Right lobe of liver (tissue), 6 donors: Measurements from ENCODE around the gene SPRR3. TPM values are rescaled to one million over a fixed set of nuclear protein-coding genes. Genes with fewer than 3 reads are reported as not detected.
A peak's percentile ranks its signal among the peaks of the same experiment; 100 is the strongest.

Source experiments
- ATAC-seq, 4 donors: fragments of 200-7000 bp; cut with Tn5 transposase; one replicate each; pipeline ENCODE4 v1.9.1; 2020; ENCODE audit warnings: mild to moderate bottlenecking in 4 of 4, moderate library complexity in 4 of 4
- DNase-seq, 3 donors: peaks; one replicate each; pipeline ENCODE4 v3.0.0-alpha.2; 2020
- H3K27ac ChIP-seq, 3 donors: fragments of 200-600 bp; one replicate each; pipeline ENCODE4 v1.8.0; 2022
- H3K27me3 ChIP-seq, 2 donors: fragments of 200-600 bp; one replicate each; pipeline ENCODE4 v1.8.0; 2022
- H3K36me3 ChIP-seq, 4 donors: fragments of 200-600 bp; sonication (generic) in 1 of 4; one replicate each; pipeline versions ENCODE4 v1.5.1 to v1.8.0; 2017 to 2022; ENCODE audit warnings: control low read depth in 1 of 4
- H3K4me1 ChIP-seq, 4 donors: fragments of 200-600 bp; sonication (generic) in 1 of 4; one replicate each; pipeline versions ENCODE4 v1.5.1 to v1.8.0; 2017 to 2022; ENCODE audit warnings: control low read depth in 1 of 4
- H3K4me3 ChIP-seq, 3 donors: fragments of 200-600 bp; one replicate each; pipeline ENCODE4 v1.8.0; 2022
- H3K9me3 ChIP-seq, 4 donors: fragments of 200-600 bp; sonication (generic) in 1 of 4; one replicate each; pipeline versions ENCODE4 v1.5.1 to v1.8.0; 2017 to 2022; ENCODE audit warnings: control low read depth in 1 of 4
- CTCF ChIP-seq, 4 donors: fragments of 200-600 bp in 3 of 4; fragments of 450-650 bp in 1 of 4; IDR thresholded peaks; one replicate each; pipeline versions ENCODE4 v1.5.1 to v1.8.0; 2016 to 2022; ENCODE audit warnings: antibody characterized with exemption in 4 of 4, mild to moderate bottlenecking in 2 of 4
- POLR2A ChIP-seq: fragments of 450-650 bp; IDR thresholded peaks from one replicate; pipeline ENCODE4 v1.6.1; 2017; ENCODE audit warnings: antibody characterized with exemption, mild to moderate bottlenecking
- WGBS: methylation state at CpG from one replicate; pipeline ENCODE4 v1.1.6; 2018; ENCODE audit warnings: low coverage, low lambda C conversion rate; ENCODE audit not compliant: insufficient coverage; ENCODE audit errors: missing lambda C conversion rate; 5-methylcytosine and 5-hydroxymethylcytosine counted together
- intact Hi-C, 2 donors: fragments of 100-400 bp; cut with DNase I; formaldehyde crosslinking; loops; one replicate each; pipeline versions ENCODE4 v1.11.2 to v1.14.1; 2022
- total RNA-seq, 6 experiments: library from RNA; depleted of rRNA in 2 of 6; stranded (reverse); fragments of >200 nt in 2 of 6; fragmentation: NEBNext Ultra II Directional in 3 of 6; extraction: Animal tissue kit (Norgen Biotek cat#: 25700) in 3 of 6; gene quantifications; one replicate each; pipeline versions ENCODE4 v1.1.0 to v1.2.4, GENCODE V29; 2016 to 2023
- donor health status: DM: no; HTN: yes; CAD: no.
- donor health status: DM: no; HTN: no; CAD: no.
- donor health status: DM: no; HTN: no; CAD: no.
- donor health status: DM: no; HTN: yes; CAD: no.
- donor health status: DM: no; HTN: yes; CAD: no.

SPRR3 gene
- total RNA-seq, 6 experiments from 2014 or later: 0.31 TPM; not detected in 5

- WGBS: 73% methylated on average over 4 of the region's 10 CpGs
- Histone ChIP-seq H3K27ac (no peak overlapping the region), H3K9me3 (no peaks in the 10 kb centered on the region), H3K4me1 (peaks cover 0 to 6% (median 0%) of the 10 kb centered on the region in 4 donors), H3K27me3 (no peaks in the 10 kb centered on the region), H3K36me3 (no peaks in the 10 kb centered on the region), H3K4me3 (no peak overlapping the region)
- TF ChIP-seq POLR2A: no peak
- ATAC-seq: no peak
- intact Hi-C loops: no loop called here
- DNase-seq: no peak
Observed at GRCh38 chr1:152959801-152960451, 41.6 kb upstream of the SPRR3 start.

- no peaks in the 10 kb centered on the region for H3K27me3 ChIP-seq
- no peak overlapping the region for H3K27ac ChIP-seq
- H3K36me3 ChIP-seq: no peaks in the 10 kb centered on the region
- 72% methylated on average over 4 of the region's 10 CpGs for WGBS
- H3K9me3 ChIP-seq: no peaks in the 10 kb centered on the region
- ATAC-seq (peak in 2 of 4 donors; percentile 39 to 42), DNase-seq (peak in 1 of 3 donors; percentile 82)
- H3K4me1 ChIP-seq: peaks cover 0 to 6% (median 0%) of the 10 kb centered on the region in 4 donors
- intact Hi-C loops: no loop called here
- H3K4me3 ChIP-seq: no peak overlapping the region
- TF ChIP-seq CTCF (IDR thresholded peaks at IDR 0.05): no peak
- TF ChIP-seq POLR2A: no peak
Observed at GRCh38 chr1:152960452-152961044, 41.0 kb upstream of the SPRR3 start.

- Histone ChIP-seq H3K9me3 (no peaks in the 10 kb centered on the region), H3K27me3 (no peaks in the 10 kb centered on the region), H3K36me3 (no peaks in the 10 kb centered on the region), H3K4me1 (peaks cover 0 to 6% (median 0%) of the 10 kb centered on the region in 4 donors), H3K4me3 (no peak overlapping the region), H3K27ac (no peak overlapping the region)
- TF ChIP-seq CTCF (IDR thresholded peaks at IDR 0.05): no peak
- no peak for TF ChIP-seq POLR2A
- WGBS: 71% methylated on average over 4 of the region's 7 CpGs
- ATAC-seq (no peak), DNase-seq (no peak)
- intact Hi-C loops: no loop called here
Observed at GRCh38 chr1:152961226-152961891, 40.2 kb upstream of the SPRR3 start.

- H3K27ac ChIP-seq: no peak overlapping the region
- TF ChIP-seq CTCF (IDR thresholded peaks at IDR 0.05) (no peak), POLR2A (no peak)
- no peak overlapping the region for H3K4me3 ChIP-seq
- no peaks in the 10 kb centered on the region for H3K27me3 ChIP-seq
- peaks cover 0 to 6% (median 0%) of the 10 kb centered on the region in 4 donors for H3K4me1 ChIP-seq
- intact Hi-C loops: no loop called here
- H3K36me3 ChIP-seq: no peaks in the 10 kb centered on the region
- no peaks in the 10 kb centered on the region for H3K9me3 ChIP-seq
- ATAC-seq (no peak), DNase-seq (no peak)
- WGBS: no CpG with 5 or more reads among the region's 2 CpGs
Observed at GRCh38 chr1:152962876-152963415, 38.6 kb upstream of the SPRR3 start.

GRCh38 chr1:152964536-152964935 is 37.0 kb upstream of the SPRR3 start:
- H3K27me3 ChIP-seq: no peaks in the 10 kb centered on the region
- intact Hi-C loops: no loop called here
- no peaks in the 10 kb centered on the region for H3K9me3 ChIP-seq
- H3K4me1 ChIP-seq: no peaks in the 10 kb centered on the region
- TF ChIP-seq POLR2A: no peak
- no peak for TF ChIP-seq CTCF (IDR thresholded peaks at IDR 0.05)
- no peaks in the 10 kb centered on the region for H3K36me3 ChIP-seq
- H3K4me3 ChIP-seq: no peak overlapping the region
- DNase-seq: no peak
- no peak overlapping the region for H3K27ac ChIP-seq
- 67% methylated on average over 1 of the region's 1 CpG for WGBS
- ATAC-seq: no peak
